ENCODE data around the gene MELTF.
"Not testable (repeated sequence)": the region's sequence is repeated elsewhere in the genome, so short reads cannot be mapped to it uniquely, and the experiment has no call there.

Gene MELTF

DNA sequence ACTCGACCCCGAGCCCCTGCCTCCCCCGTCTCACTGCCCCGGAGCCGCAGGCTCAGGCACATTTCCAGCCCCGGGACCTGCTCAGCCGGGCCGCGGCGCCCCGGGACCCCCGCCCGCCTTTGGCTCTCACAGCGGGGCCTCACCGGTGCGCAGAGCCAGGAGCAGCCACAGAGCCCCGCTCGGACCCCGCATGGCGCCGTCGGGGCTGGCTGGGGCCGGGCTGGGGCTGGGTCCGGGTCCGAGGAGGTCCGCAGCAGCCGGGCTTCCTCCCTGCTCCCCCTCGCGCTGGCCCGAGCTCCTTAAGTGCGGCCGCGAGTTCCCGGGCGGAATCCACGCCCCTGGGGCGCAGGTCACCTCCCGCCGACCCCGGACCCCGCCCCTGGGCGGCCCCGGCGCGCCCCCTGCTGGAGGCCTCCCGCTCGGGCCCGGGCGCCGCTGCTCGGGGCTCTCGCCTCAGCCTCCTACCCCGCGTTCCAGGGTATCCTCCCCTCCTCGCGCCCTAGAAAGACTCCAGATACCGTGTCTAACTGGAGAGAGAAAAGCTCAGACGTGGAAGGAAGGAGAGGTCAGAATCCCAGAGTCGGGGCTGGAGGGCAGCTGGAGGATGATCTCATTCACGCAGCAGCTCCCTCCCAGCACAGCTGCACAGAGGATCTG, at the start of gene MELTF:
Gene MELTF (minus strand): TSS at position 307 of the 657 bp plus-strand sequence. CDS start 115 bp downstream, at position 192.
- H3K36me3 ChIP-seq (ENCODE audit: insufficient read depth, low read length) = no peaks in the 10 kb centered on the region
- H3K27ac ChIP-seq (ENCODE audit: low read depth, low read length) = peak within 1 kb of the TSS; percentile 90
- H3K4me1 ChIP-seq (ENCODE audit: control insufficient read depth, insufficient read depth, low read length, unreplicated experiment) = peaks cover 18% of the 10 kb centered on the region
- peak within 1 kb of the TSS; percentile 84 for H3K4me3 ChIP-seq (ENCODE audit: low read depth, low read length)
- peak within 1 kb of the TSS; percentile 80 for H2AFZ ChIP-seq (ENCODE audit: low read length, unreplicated experiment)
- no peaks in the 10 kb centered on the region for H3K79me2 ChIP-seq (ENCODE audit: control insufficient read depth, insufficient read depth, low read length, unreplicated experiment)
- peaks cover 6% of the 10 kb centered on the region; the same call in 1 of the 2 replicates for H3K27me3 ChIP-seq (ENCODE audit: insufficient read depth, low read length)

DNA sequence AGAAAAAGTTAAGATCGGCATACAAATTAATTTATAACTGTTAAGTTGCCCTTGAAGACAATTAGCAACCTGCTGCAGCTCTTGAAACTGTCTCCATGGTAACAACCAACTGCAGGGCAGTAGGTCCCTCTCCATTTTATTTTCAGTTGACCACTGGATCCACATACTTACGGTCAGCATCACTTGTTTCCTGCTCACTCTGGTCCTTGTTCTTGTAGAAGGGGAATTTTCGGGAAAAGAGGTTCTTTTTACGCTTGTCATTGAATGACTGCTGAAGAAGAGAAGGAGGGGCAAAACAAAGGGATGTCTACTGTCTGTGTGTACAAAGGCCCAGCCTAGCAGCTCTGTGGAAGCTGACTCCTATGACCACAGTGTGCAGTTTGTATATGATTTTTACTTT, 46.8 kb upstream of the MELTF start:
- Histone ChIP-seq H3K4me3 (ENCODE audit: low read depth, low read length) (no peak overlapping the region), H3K27ac (ENCODE audit: low read depth, low read length) (no peak overlapping the region), H3K79me2 (ENCODE audit: control insufficient read depth, insufficient read depth, low read length, unreplicated experiment) (no peaks in the 10 kb centered on the region), H2AFZ (ENCODE audit: low read length, unreplicated experiment) (no peak overlapping the region), H3K36me3 (ENCODE audit: insufficient read depth, low read length) (peaks cover 21% of the 10 kb centered on the region; the same call in 1 of the 2 replicates), H3K27me3 (ENCODE audit: insufficient read depth, low read length) (no peaks in the 10 kb centered on the region), H3K4me1 (ENCODE audit: control insufficient read depth, insufficient read depth, low read length, unreplicated experiment) (no peaks in the 10 kb centered on the region)

DNA sequence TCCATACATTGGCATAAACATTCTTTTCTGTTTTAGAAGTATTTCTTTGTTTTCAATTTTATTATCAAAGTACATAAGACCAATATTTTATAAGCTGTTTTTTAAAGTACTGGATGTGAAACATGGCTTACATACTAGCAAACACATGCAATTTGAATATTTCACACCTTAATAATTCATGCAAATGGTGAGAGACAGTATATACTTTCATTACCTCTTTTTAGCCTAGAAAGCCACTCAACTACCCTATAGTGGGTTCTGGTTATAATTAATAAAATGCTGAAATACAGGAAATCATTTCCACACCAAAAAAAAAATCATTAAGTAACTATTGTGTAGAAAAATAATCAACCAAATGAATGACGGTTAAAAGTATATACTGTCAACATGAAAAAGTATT, 38.5 kb upstream of the MELTF start:
- Histone ChIP-seq H3K36me3 (ENCODE audit: insufficient read depth, low read length) (peaks cover 18% of the 10 kb centered on the region), H3K27ac (ENCODE audit: low read depth, low read length) (no peak overlapping the region), H3K79me2 (ENCODE audit: control insufficient read depth, insufficient read depth, low read length, unreplicated experiment) (no peaks in the 10 kb centered on the region), H3K4me1 (ENCODE audit: control insufficient read depth, insufficient read depth, low read length, unreplicated experiment) (no peaks in the 10 kb centered on the region), H3K27me3 (ENCODE audit: insufficient read depth, low read length) (no peaks in the 10 kb centered on the region), H2AFZ (ENCODE audit: low read length, unreplicated experiment) (no peak overlapping the region), H3K4me3 (ENCODE audit: low read depth, low read length) (no peak overlapping the region)

DNA sequence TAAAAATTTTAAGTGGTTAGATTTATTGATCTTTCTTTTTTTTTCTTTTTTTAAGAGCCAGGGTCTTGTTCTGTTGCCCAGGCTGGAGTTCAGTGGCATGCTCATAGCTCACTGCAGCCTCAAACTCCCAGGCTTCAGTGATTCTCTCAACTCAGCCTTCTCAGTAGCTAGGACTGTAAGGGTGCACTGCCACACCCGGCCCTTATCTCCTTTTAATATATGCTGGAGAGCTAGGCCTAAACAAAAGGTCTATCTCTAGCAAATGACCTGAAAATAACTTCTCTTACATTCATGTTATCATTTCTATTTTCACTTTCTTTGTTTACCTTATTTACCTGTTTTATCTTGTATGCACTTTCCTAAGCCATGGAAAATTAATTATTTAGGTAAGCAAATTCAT, 35.2 kb upstream of the MELTF start:
- Histone ChIP-seq H2AFZ (ENCODE audit: low read length, unreplicated experiment) (no peak overlapping the region), H3K4me3 (ENCODE audit: low read depth, low read length) (no peak overlapping the region), H3K27ac (ENCODE audit: low read depth, low read length) (no peak overlapping the region), H3K79me2 (ENCODE audit: control insufficient read depth, insufficient read depth, low read length, unreplicated experiment) (no peaks in the 10 kb centered on the region), H3K27me3 (ENCODE audit: insufficient read depth, low read length) (no peaks in the 10 kb centered on the region), H3K36me3 (ENCODE audit: insufficient read depth, low read length) (peaks cover 33% of the 10 kb centered on the region), H3K4me1 (ENCODE audit: control insufficient read depth, insufficient read depth, low read length, unreplicated experiment) (no peaks in the 10 kb centered on the region)

DNA sequence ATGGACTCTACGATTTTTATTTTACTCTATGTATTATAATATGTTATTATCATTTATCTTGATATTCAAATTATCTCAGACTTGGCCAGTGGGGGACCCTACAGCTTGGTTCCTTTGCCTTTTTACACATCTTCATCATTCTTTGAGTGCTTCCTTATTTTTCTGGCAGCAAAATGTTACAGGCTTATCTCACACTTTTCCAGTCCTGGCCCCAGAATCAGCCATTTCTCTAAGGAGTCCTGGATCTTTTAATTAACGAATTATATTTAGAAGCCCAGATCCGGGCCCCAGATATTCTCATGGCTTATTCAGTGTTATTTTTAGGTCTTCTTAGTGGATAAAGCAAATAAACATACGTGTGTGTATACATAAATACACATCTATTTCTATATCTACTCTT, 32.8 kb upstream of the MELTF start:
- Histone ChIP-seq H2AFZ (ENCODE audit: low read length, unreplicated experiment) (no peak overlapping the region), H3K27me3 (ENCODE audit: insufficient read depth, low read length) (no peaks in the 10 kb centered on the region), H3K4me1 (ENCODE audit: control insufficient read depth, insufficient read depth, low read length, unreplicated experiment) (no peaks in the 10 kb centered on the region), H3K79me2 (ENCODE audit: control insufficient read depth, insufficient read depth, low read length, unreplicated experiment) (no peaks in the 10 kb centered on the region), H3K4me3 (ENCODE audit: low read depth, low read length) (no peak overlapping the region), H3K36me3 (ENCODE audit: insufficient read depth, low read length) (peaks cover 45% of the 10 kb centered on the region), H3K27ac (ENCODE audit: low read depth, low read length) (no peak overlapping the region)

DNA sequence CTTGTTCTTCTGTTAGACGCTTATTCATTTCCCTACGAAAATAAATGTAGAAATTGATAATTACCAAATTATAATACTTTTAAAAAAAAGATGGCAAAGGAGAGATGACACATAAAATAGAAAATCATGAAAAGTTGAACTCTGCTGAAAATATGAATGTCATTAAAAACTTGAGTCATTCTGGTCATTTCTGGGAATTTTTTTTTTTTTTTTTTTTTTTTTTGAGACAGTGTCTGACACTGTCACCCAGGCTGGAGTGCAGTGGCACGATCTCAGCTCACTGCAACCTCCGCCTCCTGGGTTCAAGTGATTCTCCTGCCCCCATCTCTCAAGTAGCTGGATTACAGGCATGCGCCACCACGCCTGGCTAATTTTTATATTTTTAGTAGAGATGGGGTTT, 22.0 kb upstream of the MELTF start:
- H3K36me3 ChIP-seq (ENCODE audit: insufficient read depth, low read length); H3K4me3 ChIP-seq (ENCODE audit: low read depth, low read length): not testable (repeated sequence)

DNA sequence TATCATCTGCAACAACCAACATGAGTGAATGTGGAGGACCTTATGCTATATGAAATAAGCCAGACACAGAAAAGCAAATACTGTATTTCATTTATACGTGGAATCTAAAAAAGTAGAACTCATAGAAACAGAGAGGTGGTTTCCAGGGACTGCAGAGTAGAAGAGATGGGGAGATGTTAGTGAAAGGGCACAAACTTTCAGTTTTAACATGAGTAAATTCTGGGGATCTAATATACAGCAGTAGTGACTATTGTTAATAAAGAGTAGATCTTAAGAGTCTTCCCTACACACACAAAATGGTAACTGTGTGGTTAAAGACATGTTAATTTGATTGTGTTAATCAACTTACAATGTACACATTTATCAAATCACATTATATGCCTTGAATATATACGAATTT, 20.9 kb upstream of the MELTF start:
- no peaks in the 10 kb centered on the region for H3K27me3 ChIP-seq (ENCODE audit: insufficient read depth, low read length)
- H3K4me3 ChIP-seq (ENCODE audit: low read depth, low read length) = no peak overlapping the region
- no peak overlapping the region for H3K27ac ChIP-seq (ENCODE audit: low read depth, low read length)
- H3K4me1 ChIP-seq (ENCODE audit: control insufficient read depth, insufficient read depth, low read length, unreplicated experiment) = no peaks in the 10 kb centered on the region
- no peaks in the 10 kb centered on the region for H3K79me2 ChIP-seq (ENCODE audit: control insufficient read depth, insufficient read depth, low read length, unreplicated experiment)
- H3K36me3 ChIP-seq (ENCODE audit: insufficient read depth, low read length) = peaks cover 7% of the 10 kb centered on the region; the same call in 1 of the 2 replicates
- no peak overlapping the region for H2AFZ ChIP-seq (ENCODE audit: low read length, unreplicated experiment)

More for the DNA sequence above, 22.0 kb upstream of the MELTF start:
- not testable (repeated sequence) for H3K27ac ChIP-seq (ENCODE audit: low read depth, low read length); H3K4me1 ChIP-seq (ENCODE audit: control insufficient read depth, insufficient read depth, low read length, unreplicated experiment); H3K79me2 ChIP-seq (ENCODE audit: control insufficient read depth, insufficient read depth, low read length, unreplicated experiment); H3K27me3 ChIP-seq (ENCODE audit: insufficient read depth, low read length); H2AFZ ChIP-seq (ENCODE audit: low read length, unreplicated experiment)

DNA sequence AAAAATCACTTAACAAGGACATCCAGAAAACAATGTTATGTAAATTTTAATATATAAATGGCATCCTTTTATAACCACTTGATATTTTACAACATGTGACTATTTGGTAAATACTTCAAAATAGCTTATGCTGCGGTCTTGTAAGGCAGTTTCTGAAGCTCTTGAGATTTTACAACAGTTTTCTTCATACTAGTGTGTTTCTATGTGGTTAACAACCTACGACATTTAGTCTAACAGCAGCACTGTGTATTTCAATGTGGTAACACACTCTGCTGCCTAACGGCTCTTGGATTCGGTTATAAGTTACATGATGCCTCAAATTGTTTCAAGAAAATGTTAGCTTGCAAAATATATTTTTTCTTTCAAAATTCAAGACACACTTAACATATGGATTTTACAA, 12.9 kb upstream of the MELTF start:
- H3K4me3 ChIP-seq (ENCODE audit: low read depth, low read length) = no peak overlapping the region
- no peaks in the 10 kb centered on the region for H3K27me3 ChIP-seq (ENCODE audit: insufficient read depth, low read length)
- peaks cover 6% of the 10 kb centered on the region; the same call in 1 of the 2 replicates for H3K36me3 ChIP-seq (ENCODE audit: insufficient read depth, low read length)
- H3K4me1 ChIP-seq (ENCODE audit: control insufficient read depth, insufficient read depth, low read length, unreplicated experiment) = no peaks in the 10 kb centered on the region
- no peaks in the 10 kb centered on the region for H3K79me2 ChIP-seq (ENCODE audit: control insufficient read depth, insufficient read depth, low read length, unreplicated experiment)
- H2AFZ ChIP-seq (ENCODE audit: low read length, unreplicated experiment) = no peak overlapping the region
- no peak overlapping the region for H3K27ac ChIP-seq (ENCODE audit: low read depth, low read length)

DNA sequence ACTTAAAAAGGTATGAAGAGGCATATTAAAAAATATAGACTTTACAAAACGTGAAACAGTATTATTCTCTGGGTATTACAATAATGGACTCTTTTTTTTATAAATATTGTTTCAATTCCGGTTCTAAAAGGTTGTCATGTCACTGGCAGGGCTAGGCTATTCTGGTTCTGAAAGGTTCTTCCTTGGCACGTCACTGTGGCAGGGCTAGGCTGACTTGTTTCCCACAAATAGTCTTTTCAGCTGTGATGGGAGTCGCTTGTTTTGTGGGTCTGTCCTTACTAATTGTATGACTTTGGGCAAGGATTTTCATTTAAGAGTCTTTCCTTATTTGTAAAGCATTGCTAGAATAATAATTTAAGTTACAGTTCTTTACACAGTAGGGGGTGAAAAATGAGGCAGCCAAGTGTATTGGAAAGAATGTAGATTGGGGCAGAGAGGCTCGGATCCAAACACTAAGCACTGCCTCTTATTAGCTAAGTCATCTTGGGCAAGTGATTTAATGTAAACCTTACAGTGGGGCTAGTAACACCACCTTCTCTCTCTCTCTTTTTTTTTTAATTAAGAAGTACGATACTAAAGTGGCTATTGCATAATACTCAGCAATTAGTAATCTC, 12.4 kb upstream of the MELTF start:
- Histone ChIP-seq H3K4me1 (ENCODE audit: control insufficient read depth, insufficient read depth, low read length, unreplicated experiment) (no peaks in the 10 kb centered on the region), H3K27me3 (ENCODE audit: insufficient read depth, low read length) (peaks cover 5% of the 10 kb centered on the region; the same call in 1 of the 2 replicates), H3K4me3 (ENCODE audit: low read depth, low read length) (no peak overlapping the region), H3K79me2 (ENCODE audit: control insufficient read depth, insufficient read depth, low read length, unreplicated experiment) (no peaks in the 10 kb centered on the region), H2AFZ (ENCODE audit: low read length, unreplicated experiment) (no peak overlapping the region), H3K27ac (ENCODE audit: low read depth, low read length) (no peak overlapping the region), H3K36me3 (ENCODE audit: insufficient read depth, low read length) (peaks cover 6% of the 10 kb centered on the region; the same call in 1 of the 2 replicates)

DNA sequence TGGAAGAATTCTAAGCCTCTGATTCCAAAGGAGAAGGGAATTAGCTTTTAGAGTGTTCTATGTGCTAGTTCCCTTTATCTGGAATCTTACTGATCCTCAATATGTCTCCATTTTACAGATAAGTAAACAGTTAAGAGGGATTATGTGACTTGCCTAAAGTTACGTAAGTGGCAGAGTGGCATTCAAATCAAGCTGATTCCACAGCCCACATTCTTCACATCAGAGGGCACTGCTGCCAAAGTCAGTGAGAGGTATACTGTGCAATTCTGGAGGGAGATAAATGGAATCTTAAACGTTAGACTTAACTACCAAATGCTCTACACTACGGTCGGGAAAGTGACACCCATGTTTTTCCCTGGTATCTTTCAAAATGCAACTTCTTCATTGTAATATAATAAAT, 11.0 kb upstream of the MELTF start:
- H3K27ac ChIP-seq (ENCODE audit: low read depth, low read length) = no peak overlapping the region
- H3K36me3 ChIP-seq (ENCODE audit: insufficient read depth, low read length) = peaks cover 6% of the 10 kb centered on the region; the same call in 1 of the 2 replicates
- no peaks in the 10 kb centered on the region for H3K79me2 ChIP-seq (ENCODE audit: control insufficient read depth, insufficient read depth, low read length, unreplicated experiment)
- no peaks in the 10 kb centered on the region for H3K4me1 ChIP-seq (ENCODE audit: control insufficient read depth, insufficient read depth, low read length, unreplicated experiment)
- peaks cover 17% of the 10 kb centered on the region for H3K27me3 ChIP-seq (ENCODE audit: insufficient read depth, low read length)
- H3K4me3 ChIP-seq (ENCODE audit: low read depth, low read length) = no peak overlapping the region
- H2AFZ ChIP-seq (ENCODE audit: low read length, unreplicated experiment) = no peak overlapping the region
